Measurements from ENCODE around the gene ABCG5.

The ABCG5 gene

DNA sequence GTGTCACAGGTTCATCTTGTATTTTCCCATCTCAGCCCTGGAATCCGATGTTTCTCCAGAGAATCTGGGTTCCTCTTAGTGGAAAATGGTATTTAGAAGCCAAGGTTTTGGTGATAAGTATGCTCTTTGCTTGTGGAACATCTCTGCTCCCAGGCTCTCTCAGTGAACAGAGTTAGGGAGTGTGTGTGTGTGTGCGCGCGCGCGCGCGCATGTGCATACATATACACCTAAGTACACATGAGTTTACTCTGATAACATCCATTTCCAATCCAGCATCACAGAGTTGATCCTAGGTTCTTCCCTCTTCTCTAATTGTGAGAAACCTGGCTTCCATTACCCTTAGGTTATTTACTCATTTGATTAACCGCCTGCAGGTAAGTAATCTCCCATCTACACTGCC, 41.8 kb upstream of the ABCG5 start:
- TF ChIP-seq, protein P1, sequence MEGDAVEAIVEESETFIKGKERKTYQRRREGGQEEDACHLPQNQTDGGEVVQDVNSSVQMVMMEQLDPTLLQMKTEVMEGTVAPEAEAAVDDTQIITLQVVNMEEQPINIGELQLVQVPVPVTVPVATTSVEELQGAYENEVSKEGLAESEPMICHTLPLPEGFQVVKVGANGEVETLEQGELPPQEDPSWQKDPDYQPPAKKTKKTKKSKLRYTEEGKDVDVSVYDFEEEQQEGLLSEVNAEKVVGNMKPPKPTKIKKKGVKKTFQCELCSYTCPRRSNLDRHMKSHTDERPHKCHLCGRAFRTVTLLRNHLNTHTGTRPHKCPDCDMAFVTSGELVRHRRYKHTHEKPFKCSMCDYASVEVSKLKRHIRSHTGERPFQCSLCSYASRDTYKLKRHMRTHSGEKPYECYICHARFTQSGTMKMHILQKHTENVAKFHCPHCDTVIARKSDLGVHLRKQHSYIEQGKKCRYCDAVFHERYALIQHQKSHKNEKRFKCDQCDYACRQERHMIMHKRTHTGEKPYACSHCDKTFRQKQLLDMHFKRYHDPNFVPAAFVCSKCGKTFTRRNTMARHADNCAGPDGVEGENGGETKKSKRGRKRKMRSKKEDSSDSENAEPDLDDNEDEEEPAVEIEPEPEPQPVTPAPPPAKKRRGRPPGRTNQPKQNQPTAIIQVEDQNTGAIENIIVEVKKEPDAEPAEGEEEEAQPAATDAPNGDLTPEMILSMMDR (IDR thresholded peaks at IDR 0.05; ENCODE audit: low read depth, low read length, missing control alignments): no peak
- H3K4me3 ChIP-seq (replicated peaks; ENCODE audit: low read depth, low read length): no peak overlapping the region
- no peak for DNase-seq (ENCODE audit: extremely low read depth, low read depth)

DNA sequence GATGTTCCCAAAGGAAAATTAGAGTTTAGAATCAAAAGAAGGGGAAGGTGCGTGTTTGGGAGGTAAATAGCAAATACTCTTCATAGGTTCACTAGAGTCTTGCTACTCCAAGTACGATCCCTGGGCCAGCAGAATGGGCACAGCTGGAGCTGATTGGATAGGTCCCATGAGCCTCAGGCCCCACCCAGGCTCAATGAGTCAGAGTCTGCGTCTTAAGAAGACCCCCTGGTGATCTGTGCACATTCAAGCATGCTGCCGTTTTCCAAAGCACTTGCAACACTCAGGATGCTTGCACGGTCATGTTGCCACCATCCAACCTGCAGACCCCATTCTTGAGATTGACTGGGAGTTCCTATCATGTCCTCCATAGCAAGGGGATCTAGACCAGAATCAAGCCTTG, 40.6 kb upstream of the ABCG5 start:
- TF ChIP-seq, protein P1 (IDR thresholded peaks at IDR 0.05; ENCODE audit: low read depth, low read length, missing control alignments): no peak
- H3K4me3 ChIP-seq (replicated peaks; ENCODE audit: low read depth, low read length): no peak overlapping the region
- no peak for DNase-seq (ENCODE audit: extremely low read depth, low read depth)

DNA sequence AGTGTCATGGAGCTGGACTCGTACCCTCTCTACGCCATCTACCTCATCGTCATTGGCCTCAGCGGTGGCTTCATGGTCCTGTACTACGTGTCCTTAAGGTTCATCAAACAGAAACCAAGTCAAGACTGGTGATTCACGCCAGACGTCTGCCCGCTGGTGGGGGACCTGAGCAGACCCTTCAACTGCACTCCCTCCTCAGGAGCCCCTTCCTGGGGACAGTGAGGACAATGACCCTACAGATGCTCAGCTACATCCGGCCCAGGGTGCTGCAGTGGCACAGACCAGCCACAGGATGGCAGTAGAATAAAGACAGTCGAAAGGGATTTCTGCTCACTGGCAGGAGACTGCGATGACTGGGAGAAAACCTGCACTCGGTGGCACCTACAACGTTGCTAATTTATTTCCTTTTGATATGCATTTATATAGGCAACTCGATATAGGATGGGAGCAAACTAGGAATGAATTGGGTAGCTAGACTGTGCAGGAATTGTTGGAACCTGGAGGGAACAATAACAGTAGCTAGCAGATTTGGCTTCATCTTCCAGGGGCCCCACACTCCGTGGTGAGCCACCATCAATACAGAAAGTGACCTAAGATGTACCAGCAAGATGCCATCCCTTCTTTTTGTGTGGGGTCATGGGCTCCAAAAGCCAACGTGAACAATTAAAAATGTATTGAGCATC, 39.3 kb upstream of the ABCG5 start:
- no peak overlapping the region for H3K4me3 ChIP-seq (replicated peaks; ENCODE audit: low read depth, low read length)
- peak; percentile 12 for DNase-seq (ENCODE audit: extremely low read depth, low read depth)
- TF ChIP-seq, protein P1 (IDR thresholded peaks at IDR 0.05; ENCODE audit: low read depth, low read length, missing control alignments): peak; percentile 93

DNA sequence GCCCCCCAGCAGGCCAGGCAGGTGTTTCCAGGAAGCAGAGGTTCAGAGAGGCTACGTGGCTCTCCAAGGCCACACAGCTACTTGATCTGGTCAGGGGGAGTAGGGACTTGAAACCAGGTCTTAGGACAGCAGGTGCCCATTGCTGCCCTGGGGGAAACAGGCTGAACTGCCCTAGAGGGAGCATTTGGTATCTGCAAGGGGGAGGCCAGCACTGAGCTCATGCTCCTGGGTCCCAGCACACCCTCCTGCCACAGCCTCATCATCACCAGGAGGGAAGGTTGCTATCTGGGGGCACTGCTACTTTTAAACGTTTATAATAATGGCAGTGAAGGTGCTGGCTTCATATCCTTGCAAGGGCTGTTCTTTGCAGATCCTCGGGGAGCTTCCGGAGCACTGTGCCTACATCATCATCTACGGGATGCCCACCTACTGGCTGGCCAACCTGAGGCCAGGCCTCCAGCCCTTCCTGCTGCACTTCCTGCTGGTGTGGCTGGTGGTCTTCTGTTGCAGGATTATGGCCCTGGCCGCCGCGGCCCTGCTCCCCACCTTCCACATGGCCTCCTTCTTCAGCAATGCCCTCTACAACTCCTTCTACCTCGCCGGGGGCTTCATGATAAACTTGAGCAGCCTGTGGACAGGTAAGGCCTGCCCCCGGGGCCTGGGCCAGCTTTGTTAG, 36.3 kb upstream of the ABCG5 start:
- DNase-seq (ENCODE audit: extremely low read depth, low read depth): no peak
- no peak overlapping the region for H3K4me3 ChIP-seq (replicated peaks; ENCODE audit: low read depth, low read length)
- TF ChIP-seq, protein P1 (IDR thresholded peaks at IDR 0.05; ENCODE audit: low read depth, low read length, missing control alignments): no peak

DNA sequence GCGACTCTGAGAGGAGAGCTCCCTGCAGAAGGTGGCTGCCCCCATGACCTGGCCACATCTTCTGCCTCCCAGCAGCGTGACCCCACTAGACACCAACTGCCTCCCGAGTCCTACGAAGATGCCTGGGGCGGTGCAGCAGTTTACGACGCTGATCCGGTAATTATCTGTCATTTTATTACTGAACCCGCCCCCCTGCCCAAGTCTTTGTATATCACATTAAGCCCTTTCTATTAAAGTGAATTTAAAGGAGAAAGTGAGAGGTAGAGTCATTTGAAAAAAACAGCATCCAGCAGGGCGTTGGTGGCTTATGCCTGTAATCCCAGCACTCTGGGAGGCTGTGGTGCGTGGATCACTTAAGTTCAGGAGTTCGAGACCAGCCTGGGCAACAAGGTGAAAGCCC, 33.5 kb upstream of the ABCG5 start:
- no peak for DNase-seq (ENCODE audit: extremely low read depth, low read depth)
- TF ChIP-seq, protein P1 (IDR thresholded peaks at IDR 0.05; ENCODE audit: low read depth, low read length, missing control alignments): no peak
- no peak overlapping the region for H3K4me3 ChIP-seq (replicated peaks; ENCODE audit: low read depth, low read length)

DNA sequence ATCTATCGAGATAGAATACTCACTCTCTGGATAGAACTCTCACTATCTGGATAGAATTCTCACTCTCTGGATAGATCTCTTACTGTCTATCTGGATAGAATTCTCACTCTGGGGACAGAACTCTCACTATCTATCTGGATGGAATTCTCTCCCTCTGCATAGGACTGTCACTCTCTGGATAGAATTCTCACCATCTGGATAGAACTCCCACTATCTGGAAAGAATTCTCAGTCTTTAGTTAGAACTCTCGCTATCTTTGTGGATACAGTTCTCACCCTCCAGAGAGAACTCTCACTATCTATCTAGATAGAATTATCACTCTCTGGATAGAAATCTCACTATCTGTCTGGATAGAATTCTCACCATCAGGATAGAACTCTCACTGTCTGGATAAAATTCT, 16.7 kb upstream of the ABCG5 start:
- H3K4me3 ChIP-seq (replicated peaks; ENCODE audit: low read depth, low read length): no peak overlapping the region
- no peak for DNase-seq (ENCODE audit: extremely low read depth, low read depth)
- TF ChIP-seq, protein P1 (IDR thresholded peaks at IDR 0.05; ENCODE audit: low read depth, low read length, missing control alignments): no peak
